ENCODE data around the gene ATXN3L. TPM values are rescaled to one million over a fixed set of nuclear protein-coding genes. Genes with fewer than 3 reads are reported as not detected.

The ATXN3L gene
- total RNA-seq, 6 experiments from 2014 or later: not detected

- intact Hi-C loops (cut with DNase I): no loop called here
- ATAC-seq (no peak), DNase-seq (no peak)
- Histone ChIP-seq H3K9me3 (no peaks in the 10 kb centered on the region), H3K4me3 (no peak overlapping the region), H3K27ac (no peak overlapping the region), H3K36me3 (no peaks in the 10 kb centered on the region), H3K27me3 (no peaks in the 10 kb centered on the region), H3K4me1 (no peaks in the 10 kb centered on the region)
- WGBS (ENCODE audit: insufficient coverage, low coverage, low lambda C conversion rate, missing lambda C conversion rate): 65% methylated on average over 3 of the region's 3 CpGs
- TF ChIP-seq POLR2A (IDR thresholded peaks at IDR 0.05) (no peak), CTCF (IDR thresholded peaks at IDR 0.05) (no peak)
These were observed 42.3 kb downstream of the ATXN3L start for GRCh38 chrX:13277539-13277938.

GRCh38 chrX:13276991-13277390 is 42.9 kb downstream of the ATXN3L start:
- no peak for DNase-seq
- Histone ChIP-seq H3K4me1 (no peaks in the 10 kb centered on the region), H3K36me3 (no peaks in the 10 kb centered on the region), H3K9me3 (no peaks in the 10 kb centered on the region), H3K4me3 (no peak overlapping the region), H3K27ac (no peak overlapping the region), H3K27me3 (no peaks in the 10 kb centered on the region)
- WGBS (ENCODE audit: insufficient coverage, low coverage, low lambda C conversion rate, missing lambda C conversion rate): 71% methylated on average over 1 of the region's 1 CpG
- intact Hi-C loops (cut with DNase I): no loop called here
- no peak for ATAC-seq
- TF ChIP-seq POLR2A (IDR thresholded peaks at IDR 0.05) (no peak), CTCF (IDR thresholded peaks at IDR 0.05) (no peak)

DNA sequence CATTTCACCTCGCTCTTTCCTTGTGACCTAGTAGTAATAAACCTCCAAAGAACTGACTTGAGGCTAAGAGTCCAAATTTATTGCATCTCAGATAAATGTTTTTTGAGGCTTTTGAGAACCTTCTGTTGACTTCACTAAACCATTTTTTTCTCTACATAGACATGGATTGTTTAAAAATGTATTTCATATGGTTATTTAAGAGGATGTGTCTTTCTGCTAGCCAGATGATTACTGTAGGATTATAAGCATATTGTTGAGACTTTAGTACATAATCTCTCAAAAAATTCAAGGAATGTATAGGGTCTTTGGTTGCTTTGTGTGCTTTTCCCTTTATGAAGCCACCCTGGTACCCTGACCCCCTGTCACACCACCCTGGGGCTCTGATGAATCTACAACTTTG is 44.8 kb downstream of the ATXN3L start:
- DNase-seq: no peak
- no peak overlapping the region for H3K4me3 ChIP-seq
- H3K36me3 ChIP-seq: no peaks in the 10 kb centered on the region
- TF ChIP-seq CTCF (IDR thresholded peaks at IDR 0.05) (no peak), POLR2A (IDR thresholded peaks at IDR 0.05) (no peak)
- ATAC-seq: no peak
- H3K27ac ChIP-seq: no peak overlapping the region
- WGBS (ENCODE audit: insufficient coverage, low coverage, low lambda C conversion rate, missing lambda C conversion rate): 79% methylated on average over 1 of the region's 1 CpG
- H3K4me1 ChIP-seq: no peaks in the 10 kb centered on the region
- no peaks in the 10 kb centered on the region for H3K27me3 ChIP-seq
- intact Hi-C loops (cut with DNase I): no loop called here
- no peaks in the 10 kb centered on the region for H3K9me3 ChIP-seq

GRCh38 chrX:13272426-13272825 is 47.4 kb downstream of the ATXN3L start:
- DNase-seq (no peak), ATAC-seq (no peak)
- Histone ChIP-seq H3K36me3 (no peaks in the 10 kb centered on the region), H3K4me3 (no peak overlapping the region), H3K9me3 (no peaks in the 10 kb centered on the region), H3K4me1 (no peaks in the 10 kb centered on the region), H3K27ac (no peak overlapping the region), H3K27me3 (no peaks in the 10 kb centered on the region)
- intact Hi-C loops (cut with DNase I): no loop called here
- WGBS (ENCODE audit: insufficient coverage, low coverage, low lambda C conversion rate, missing lambda C conversion rate): 86% methylated on average over 3 of the region's 3 CpGs
- TF ChIP-seq POLR2A (IDR thresholded peaks at IDR 0.05) (no peak), CTCF (IDR thresholded peaks at IDR 0.05) (no peak)

GRCh38 chrX:13271511-13271910 is 48.3 kb downstream of the ATXN3L start:
- no peak overlapping the region for H3K4me3 ChIP-seq
- no peak for DNase-seq
- no peak for ATAC-seq
- intact Hi-C loops (cut with DNase I): no loop called here
- H3K27ac ChIP-seq: no peak overlapping the region
- 55% methylated on average over 3 of the region's 3 CpGs for WGBS (ENCODE audit: insufficient coverage, low coverage, low lambda C conversion rate, missing lambda C conversion rate)
- H3K9me3 ChIP-seq: no peaks in the 10 kb centered on the region
- no peaks in the 10 kb centered on the region for H3K4me1 ChIP-seq
- TF ChIP-seq CTCF (IDR thresholded peaks at IDR 0.05) (no peak), POLR2A (IDR thresholded peaks at IDR 0.05) (no peak)
- H3K27me3 ChIP-seq: no peaks in the 10 kb centered on the region
- H3K36me3 ChIP-seq: no peaks in the 10 kb centered on the region

All from right lobe of liver (tissue), 6 donors.